Endothelial cell of umbilical vein (primary cell): ENCODE measurements around the gene CNOT11. TPM values are rescaled to one million over a fixed set of nuclear protein-coding genes. Genes with fewer than 3 reads are reported as not detected.

ENCODE experiments used
- BruUV-seq: library from RNA; stranded (reverse); fragments of 400-500 nt; replicated peaks from 2 replicates; lab custom pipeline; 2021; lab: Mats Ljungman, UMichigan
- CTCF ChIA-PET: fragments of 300-600, 350-600 bp; sonication (Branson Sonifier 250); formaldehyde crosslinking; loops from one replicate; lab custom pipeline; 2021; ENCODE audit warnings: antibody characterized with exemption, inconsistent platforms; lab: Charles Lee
- POLR2A ChIA-PET: fragments of 300-600, 350-600 bp; sonication (Branson Sonifier 250); formaldehyde crosslinking; loops from one replicate; lab custom pipeline; 2021; ENCODE audit warnings: antibody characterized with exemption, inconsistent platforms; lab: Charles Lee
- DNase-seq: peaks from one replicate; pipeline ENCODE4 v3.0.0-alpha.2; 2011; ENCODE audit warnings: low read depth, low spot score
- FAIRE-seq: peaks from 2 replicates; lab custom pipeline; 2011; peaks lifted over from hg19 to GRCh38; lab: Jason Lieb, UNC
- H2AFZ ChIP-seq: 2 replicates; pipeline ENCODE4 v1.6.0; 2012; ENCODE audit warnings: low read depth, low read length, control low read depth, inconsistent platforms
- H3K27ac ChIP-seq: 2 replicates; pipeline ENCODE4 v1.5.1; 2011; ENCODE audit warnings: low read depth, mild to moderate bottlenecking, control low read depth, low read length, moderate library complexity; ENCODE audit not compliant: insufficient read depth
- H3K27me3 ChIP-seq, 2 experiments: 2 replicates each; pipeline versions ENCODE4 v1.6.0 to v1.6.1; 2011; ENCODE audit warnings: low read length in 2 of 2, mixed read lengths in 1 of 2; ENCODE audit not compliant: control insufficient read depth in 2 of 2, insufficient read depth in 2 of 2
- H3K36me3 ChIP-seq, 2 experiments: 2 replicates in 1 of 2; 3 replicates in 1 of 2; pipeline ENCODE4 v1.5.1; 2011; ENCODE audit warnings: low read length in 2 of 2, mild to moderate bottlenecking in 1 of 2, moderate library complexity in 1 of 2; ENCODE audit not compliant: control insufficient read depth in 2 of 2, insufficient read depth in 2 of 2; ENCODE audit errors: extremely low read depth in 1 of 2
- H3K4me1 ChIP-seq: 3 replicates; pipeline ENCODE4 v1.5.1; 2011; ENCODE audit warnings: mild to moderate bottlenecking, low read length; ENCODE audit not compliant: control insufficient read depth, insufficient read depth; ENCODE audit errors: extremely low read depth
- H3K4me2 ChIP-seq: 2 replicates; pipeline ENCODE4 v1.6.1; 2011; ENCODE audit warnings: low read length, control low read depth, mixed read lengths; ENCODE audit not compliant: insufficient read depth
- H3K4me3 ChIP-seq, 3 experiments: fragments of 200-600 bp in 1 of 3; sonication (generic), shearing (Covaris generic) in 1 of 3; replicated peaks in 1 of 3; 2 replicates each; pipeline ENCODE4 v1.5.1; 2011 to 2016; ENCODE audit warnings: control low read depth in 3 of 3, low read length in 3 of 3, mild to moderate bottlenecking in 2 of 3, inconsistent platforms in 1 of 3, low read depth in 1 of 3, moderate library complexity in 1 of 3; ENCODE audit not compliant: insufficient read depth in 1 of 3
- H3K79me2 ChIP-seq: 2 replicates; pipeline ENCODE4 v1.6.0; 2012; ENCODE audit warnings: low read length, inconsistent platforms; ENCODE audit not compliant: control insufficient read depth, insufficient read depth
- H3K9ac ChIP-seq: replicated peaks from 2 replicates; pipeline ENCODE3; 2011; ENCODE audit warnings: low read length, control low read depth; ENCODE audit not compliant: insufficient read depth; ENCODE audit errors: extremely low read depth
- H3K9me1 ChIP-seq: replicated peaks from 3 replicates; pipeline ENCODE4 v1.6.0; 2011; ENCODE audit warnings: mild to moderate bottlenecking, low read length; ENCODE audit not compliant: control insufficient read depth, insufficient read depth; ENCODE audit errors: extremely low read depth
- H3K9me3 ChIP-seq: replicated peaks from 2 replicates; pipeline ENCODE4 v1.5.1; 2012; ENCODE audit warnings: low read length, inconsistent platforms; ENCODE audit not compliant: control insufficient read depth, insufficient read depth
- H4K20me1 ChIP-seq: replicated peaks from 2 replicates; pipeline ENCODE3; 2011; ENCODE audit warnings: mild to moderate bottlenecking, low read length; ENCODE audit not compliant: control insufficient read depth, insufficient read depth; ENCODE audit errors: extremely low read depth
- EZH2 ChIP-seq: IDR thresholded peaks from 2 replicates; pipeline ENCODE4 v1.6.1; 2012; ENCODE audit warnings: borderline replicate concordance, low read depth, mild to moderate bottlenecking, moderate library complexity, low read length, inconsistent platforms; ENCODE audit not compliant: severe bottlenecking
- FOS ChIP-seq: IDR thresholded peaks from 2 replicates; pipeline ENCODE4 v1.6.1; 2011; ENCODE audit warnings: mild to moderate bottlenecking, low read length, moderate library complexity, borderline replicate concordance; ENCODE audit not compliant: insufficient read depth
- GATA2 ChIP-seq: IDR thresholded peaks from 2 replicates; pipeline ENCODE4 v1.7.0; 2011; ENCODE audit warnings: low read depth, mild to moderate bottlenecking, moderate library complexity, mixed read lengths, low read length; ENCODE audit not compliant: insufficient read length, insufficient read depth
- JUN ChIP-seq: IDR thresholded peaks from 2 replicates; pipeline ENCODE4 v1.6.1; 2011; ENCODE audit warnings: borderline replicate concordance, low read depth; ENCODE audit not compliant: insufficient read length, insufficient read depth
- MYC ChIP-seq: IDR thresholded peaks from one replicate; pipeline ENCODE4 v1.6.1; 2011; ENCODE audit warnings: mild to moderate bottlenecking, low read depth, low read length
- POLR2A ChIP-seq: IDR thresholded peaks from 2 replicates; pipeline ENCODE4 v1.6.1; 2012; ENCODE audit warnings: low read depth, mild to moderate bottlenecking, control low read depth, low read length
- POLR2AphosphoS5 ChIP-seq: IDR thresholded peaks from 2 replicates; pipeline ENCODE4 v1.6.1; 2012; ENCODE audit warnings: low read depth, mild to moderate bottlenecking, control low read depth, low read length, moderate library complexity; ENCODE audit not compliant: insufficient read depth
- dilution Hi-C: fragments of 300-500 bp; cut with MboI; formaldehyde crosslinking; loops from one replicate; pipeline ENCODE4 v1.15.0; 2019; ENCODE audit warnings: low sequenced_read_pairs; ENCODE audit not compliant: extremely low pct_ligation_motif_present
- intact Hi-C: fragments of 100-400 bp; cut with micrococcal nuclease; formaldehyde crosslinking; loops from one replicate; pipeline ENCODE4 v1.10.0; 2022
- polyA plus RNA-seq, 4 experiments: library from polyadenylated mRNA; depleted of rRNA in 3 of 4; stranded (reverse) in 3 of 4; unstranded in 1 of 4; fragments of >200 nt; gene quantifications; 2 replicates each; pipeline versions ENCODE4 v1.2.1 to v1.2.3, GENCODE V29; 2011 to 2012; ENCODE audit warnings: missing spikeins in 1 of 4
- total RNA-seq: library from RNA; stranded (reverse); gene quantifications from 2 replicates; pipeline ENCODE4 v1.2.3, GENCODE V29; 2021
- TF ChIP-seq, protein P1 (sequence below), 2 donors: IDR thresholded peaks; 1 replicate in 1 of 2; 2 replicates in 1 of 2; pipeline ENCODE4 v1.5.1; 2011; ENCODE audit warnings: low read length in 2 of 2, mild to moderate bottlenecking in 2 of 2, moderate library complexity in 2 of 2, control low read depth in 1 of 2, inconsistent platforms in 1 of 2, low read depth in 1 of 2; ENCODE audit not compliant: insufficient read depth in 1 of 2; ENCODE audit errors: extremely low read depth in 1 of 2
- TF ChIP-seq, protein P2 (sequence below): IDR thresholded peaks from 2 replicates; pipeline ENCODE4 v1.6.1; 2011; ENCODE audit not compliant: insufficient read depth, insufficient read length

The CNOT11 gene
- total and polyA plus RNA-seq, 2 donors (not counting 3 experiments of a cell fraction or from before 2014, with no cell fraction given) = 40.5 to 44.3 TPM

DNA sequence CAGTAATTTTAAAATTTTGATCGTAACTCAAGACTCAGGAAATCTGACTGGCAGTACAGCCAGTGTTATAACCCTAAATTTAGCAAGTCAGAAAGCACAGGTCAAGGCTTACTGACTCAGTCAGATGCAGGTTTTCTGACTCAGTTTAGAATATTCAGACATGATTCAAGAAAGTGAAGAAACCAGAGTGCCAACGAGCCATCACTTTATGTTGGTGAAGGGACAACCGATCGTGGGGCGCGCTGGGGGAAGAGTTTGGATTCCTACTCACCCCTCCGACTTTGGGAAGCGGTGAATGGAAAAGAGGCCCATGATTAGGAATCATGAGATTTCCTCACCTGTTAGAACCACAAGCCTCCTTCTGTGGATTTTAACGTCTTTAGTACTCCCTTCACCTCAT is 54.8 kb downstream of the CNOT11 start:
- Histone ChIP-seq H3K9me3 (no peaks in the 10 kb centered on the region), H3K27me3 (no peaks in the 10 kb centered on the region), H2AFZ (no peak overlapping the region), H3K9ac (peak overlapping the region; percentile 73), H3K9me1 (no peaks in the 10 kb centered on the region), H4K20me1 (peaks cover 3% of the 10 kb centered on the region), H3K4me3 (peak overlapping the region; percentile 68 to 84 (median 82)), H3K36me3 (no peaks in the 10 kb centered on the region), H3K79me2 (peaks cover 61% of the 10 kb centered on the region), H3K4me2 (peak overlapping the region; percentile 94), H3K4me1 (peaks cover 23% of the 10 kb centered on the region), H3K27ac (peak overlapping the region; percentile 83)
- no TSS peak for BruUV-seq
- DNase-seq = peak; percentile 36
- dilution Hi-C loops = no loop called here
- intact Hi-C loops = loop anchor here (2.0 kb wide), 1 partner anchor 55 kb away; the partner anchor contains the start of gene CNOT11
- no peak for TF ChIP-seq GATA2
- TF ChIP-seq EZH2 = no peak
- no peak for TF ChIP-seq JUN
- TF ChIP-seq, protein P1, sequence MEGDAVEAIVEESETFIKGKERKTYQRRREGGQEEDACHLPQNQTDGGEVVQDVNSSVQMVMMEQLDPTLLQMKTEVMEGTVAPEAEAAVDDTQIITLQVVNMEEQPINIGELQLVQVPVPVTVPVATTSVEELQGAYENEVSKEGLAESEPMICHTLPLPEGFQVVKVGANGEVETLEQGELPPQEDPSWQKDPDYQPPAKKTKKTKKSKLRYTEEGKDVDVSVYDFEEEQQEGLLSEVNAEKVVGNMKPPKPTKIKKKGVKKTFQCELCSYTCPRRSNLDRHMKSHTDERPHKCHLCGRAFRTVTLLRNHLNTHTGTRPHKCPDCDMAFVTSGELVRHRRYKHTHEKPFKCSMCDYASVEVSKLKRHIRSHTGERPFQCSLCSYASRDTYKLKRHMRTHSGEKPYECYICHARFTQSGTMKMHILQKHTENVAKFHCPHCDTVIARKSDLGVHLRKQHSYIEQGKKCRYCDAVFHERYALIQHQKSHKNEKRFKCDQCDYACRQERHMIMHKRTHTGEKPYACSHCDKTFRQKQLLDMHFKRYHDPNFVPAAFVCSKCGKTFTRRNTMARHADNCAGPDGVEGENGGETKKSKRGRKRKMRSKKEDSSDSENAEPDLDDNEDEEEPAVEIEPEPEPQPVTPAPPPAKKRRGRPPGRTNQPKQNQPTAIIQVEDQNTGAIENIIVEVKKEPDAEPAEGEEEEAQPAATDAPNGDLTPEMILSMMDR (IDR thresholded peaks at IDR 0.05; ENCODE audit: extremely low read depth in 1 of 2, insufficient read depth in 1 of 2, low read depth in 1 of 2, low read length in 2 of 2) = no peak
- TF ChIP-seq POLR2A = no peak
- no peak for TF ChIP-seq FOS
- TF ChIP-seq, protein P2, sequence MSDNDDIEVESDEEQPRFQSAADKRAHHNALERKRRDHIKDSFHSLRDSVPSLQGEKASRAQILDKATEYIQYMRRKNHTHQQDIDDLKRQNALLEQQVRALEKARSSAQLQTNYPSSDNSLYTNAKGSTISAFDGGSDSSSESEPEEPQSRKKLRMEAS = no peak
- TF ChIP-seq POLR2AphosphoS5 = no peak
- TF ChIP-seq MYC = no peak
- POLR2A ChIA-PET = no interaction called here
- CTCF ChIA-PET = interaction anchor here (0.7 to 2.9 kb wide), 3 partner anchors 35 to 81 kb away, joined by 3 to 17 read pairs (median 3); no protein-coding TSS in a partner anchor
- no peak for FAIRE-seq
